NOMO-1 treated with DMSO at 0.1 percent for 48 hours (cell line): ENCODE results near the gene NUCKS1.

Experiments used
- DNase-seq: peaks from one replicate; lab custom pipeline; 2025; ENCODE audit not compliant: unreplicated experiment; lab: John Stamatoyannopoulos, UW

NUCKS1 gene

GRCh38 chr1:205772607-205773032 is 22.6 kb upstream of the NUCKS1 start:
- no peak for DNase-seq

DNA sequence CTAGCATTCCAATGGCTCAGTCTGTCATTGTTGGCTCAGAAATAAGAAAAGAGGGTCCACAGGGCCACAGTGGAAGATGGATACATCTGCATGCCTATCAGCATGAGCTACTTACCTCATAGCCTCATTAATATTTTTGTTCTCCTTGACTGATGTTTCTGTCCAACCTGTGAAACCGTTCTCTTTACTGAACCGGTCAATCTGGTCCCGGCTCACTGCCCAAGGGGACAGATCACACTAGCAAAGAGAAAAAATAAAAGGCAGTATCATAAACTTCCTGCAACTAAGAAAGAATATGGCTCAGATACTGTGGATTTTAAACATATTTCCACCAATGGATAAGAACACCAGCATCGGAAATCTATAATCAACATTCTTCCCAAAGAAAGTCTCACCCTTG is 20.6 kb upstream of the NUCKS1 start:
- DNase-seq = no peak

DNA sequence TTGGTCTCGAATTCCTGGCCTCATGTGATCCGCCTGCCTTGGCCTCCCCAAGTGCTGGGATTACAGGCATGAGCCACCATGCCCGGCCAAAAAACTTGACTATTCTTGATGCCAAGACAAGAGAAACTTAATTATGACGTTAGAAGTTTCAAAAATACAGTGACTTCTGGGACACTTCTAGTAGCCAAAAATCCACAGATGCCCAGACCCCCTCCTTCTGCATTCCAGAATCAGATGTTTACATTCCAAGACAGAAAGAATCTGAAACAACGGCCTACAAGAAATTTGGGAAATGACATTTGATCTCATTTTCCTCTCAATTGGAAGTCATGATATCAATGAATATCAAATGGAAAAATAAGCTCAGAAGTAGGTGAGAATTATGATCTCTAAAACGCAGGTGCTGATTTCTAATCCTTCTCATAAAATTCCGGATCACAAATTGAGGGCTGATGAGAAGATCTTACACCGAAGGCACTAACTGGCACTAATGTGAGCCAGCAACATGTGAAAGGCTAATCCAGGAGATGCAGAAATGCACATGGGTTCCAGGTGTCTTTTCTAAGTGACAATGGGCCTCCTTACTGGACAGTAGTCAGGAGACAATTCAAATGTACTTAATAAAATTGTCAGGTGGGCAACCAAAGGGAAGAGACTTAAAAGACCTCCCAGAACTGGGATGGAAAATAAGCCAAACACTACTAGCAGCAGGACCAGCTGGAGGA is 19.8 kb upstream of the NUCKS1 start:
- no peak for DNase-seq

- DNase-seq = no peak
These were observed 17.3 kb upstream of the NUCKS1 start for GRCh38 chr1:205767248-205767647.

- no peak for DNase-seq
These were observed 16.6 kb upstream of the NUCKS1 start for GRCh38 chr1:205766570-205766969.

GRCh38 chr1:205766038-205766437 is 16.1 kb upstream of the NUCKS1 start:
- DNase-seq = no peak

- no peak for DNase-seq
These were observed 14.6 kb upstream of the NUCKS1 start for GRCh38 chr1:205764578-205764977.

DNA sequence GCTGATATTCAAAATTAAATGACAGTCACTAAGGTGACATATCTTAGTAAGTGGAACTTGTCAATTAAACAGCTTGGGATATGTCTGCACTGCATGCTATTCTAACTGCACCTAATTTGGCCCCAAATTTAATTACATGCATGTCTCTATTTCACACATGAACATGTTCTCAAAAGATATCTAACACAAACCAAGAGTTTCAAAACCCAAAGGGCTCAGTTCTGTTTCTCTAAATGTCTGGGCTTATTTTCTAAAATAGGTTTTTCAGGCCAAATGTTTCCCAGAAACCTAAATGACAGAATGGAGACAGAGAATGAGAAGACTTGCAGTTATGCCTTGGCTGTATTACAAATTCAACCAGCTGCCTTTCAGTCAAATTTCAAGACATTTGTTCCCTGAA is 14.0 kb upstream of the NUCKS1 start:
- no peak for DNase-seq

- DNase-seq = no peak
These were observed 10.6 kb upstream of the NUCKS1 start for GRCh38 chr1:205760606-205761005.

DNA sequence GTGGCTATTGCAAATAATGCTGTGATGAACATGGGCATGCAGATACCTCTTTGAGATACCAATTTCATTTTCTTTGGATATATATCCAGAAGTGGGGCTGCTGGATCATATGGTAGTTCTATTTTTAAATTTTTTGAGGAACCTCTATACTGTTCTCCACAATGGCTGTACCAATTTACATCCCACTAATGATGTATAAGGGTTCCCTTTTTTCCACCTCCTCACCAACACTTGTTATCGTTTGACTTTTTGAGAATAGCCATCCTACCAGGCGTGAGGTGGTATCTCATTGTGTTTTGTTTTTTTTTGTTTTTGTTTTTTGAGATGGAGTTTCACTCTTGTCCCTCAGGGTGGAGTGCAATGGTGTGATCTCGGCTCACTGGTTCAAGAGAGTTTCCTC is 6.6 kb upstream of the NUCKS1 start:
- DNase-seq = no peak

DNA sequence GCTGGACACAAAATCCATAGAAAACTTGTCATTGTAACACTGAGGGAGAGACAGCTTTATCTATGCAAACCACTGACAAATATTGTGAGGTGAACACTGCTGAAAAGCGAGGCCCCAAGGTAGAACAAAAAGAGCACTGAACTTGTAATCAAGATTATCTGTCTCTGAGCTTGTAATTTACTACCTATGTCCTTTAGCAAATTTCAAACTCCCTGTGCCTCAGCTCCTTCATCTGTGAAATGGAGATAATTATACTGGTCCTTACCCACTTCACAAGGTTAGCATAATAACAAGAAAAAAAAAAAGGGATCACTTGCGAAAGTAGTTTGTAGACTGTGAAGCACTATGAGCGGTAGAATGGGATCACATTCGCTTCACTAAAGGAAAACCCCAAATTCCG is 4.9 kb upstream of the NUCKS1 start:
- no peak for DNase-seq

- DNase-seq = no peak
These were observed 1.2 kb upstream of the NUCKS1 start for GRCh38 chr1:205751036-205751651.

GRCh38 chr1:205749234-205750137 is 496 bp downstream of the NUCKS1 start:
- peak; percentile 91 for DNase-seq

DNA sequence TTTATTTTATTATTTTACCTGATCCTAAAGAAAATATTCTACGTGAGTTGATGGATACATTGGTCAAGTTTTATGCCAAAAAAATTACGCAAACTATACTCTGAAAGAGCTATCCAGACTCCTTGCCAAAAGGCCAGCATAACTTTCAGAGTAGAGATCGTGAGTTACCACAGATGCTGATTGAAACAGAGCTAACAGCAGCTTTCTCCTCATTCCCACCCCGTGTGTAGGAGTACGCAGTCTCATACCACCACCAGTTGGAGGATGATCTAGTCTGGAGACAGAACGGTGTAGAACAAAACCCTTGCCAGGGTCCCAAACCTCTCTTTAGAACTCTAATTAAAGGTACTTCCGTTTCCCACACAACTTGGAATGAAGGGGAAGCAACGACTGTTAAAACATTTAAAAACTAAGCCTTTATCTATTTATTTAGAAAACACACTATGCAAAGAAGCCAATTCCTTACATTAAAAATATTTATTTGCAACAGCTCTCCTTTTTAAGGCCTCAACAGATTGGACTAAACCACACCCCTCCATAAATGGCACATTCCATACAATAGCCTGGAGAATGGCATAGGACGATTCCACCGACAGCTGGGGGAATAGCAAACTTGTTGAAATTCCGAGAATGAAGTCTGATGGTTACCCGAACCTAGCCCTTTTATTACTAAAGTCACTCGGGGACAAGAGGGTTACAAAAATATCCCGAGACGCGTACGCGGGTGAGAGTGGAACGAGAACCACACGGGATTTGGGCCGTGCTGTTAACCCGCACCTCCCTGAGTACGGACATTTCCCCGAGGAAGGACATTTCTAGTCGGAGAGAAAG is 1.4 kb downstream of the NUCKS1 start:
- DNase-seq = peak; percentile 78

GRCh38 chr1:205746757-205747412 is 3.1 kb downstream of the NUCKS1 start:
- DNase-seq = no peak

DNA sequence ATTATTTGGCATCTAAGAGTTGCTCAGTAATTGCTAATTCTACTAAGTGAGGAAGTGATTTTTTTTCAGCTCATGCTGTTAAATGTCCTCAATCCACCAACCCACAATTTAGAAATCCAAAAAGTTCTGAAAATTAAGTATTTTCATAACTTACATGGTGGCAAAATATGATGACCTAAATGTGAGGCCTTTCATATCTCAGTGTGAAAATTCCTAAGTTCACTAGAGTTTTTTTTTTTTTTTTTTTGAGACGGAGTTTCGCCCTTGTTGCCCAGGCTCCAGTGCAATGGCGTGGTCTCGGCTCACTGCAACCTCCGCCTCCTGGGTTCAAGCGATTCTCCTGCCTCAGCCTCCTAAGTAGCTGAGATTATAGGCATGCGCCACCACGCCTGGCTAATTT is 5.6 kb downstream of the NUCKS1 start:
- DNase-seq = no peak

DNA sequence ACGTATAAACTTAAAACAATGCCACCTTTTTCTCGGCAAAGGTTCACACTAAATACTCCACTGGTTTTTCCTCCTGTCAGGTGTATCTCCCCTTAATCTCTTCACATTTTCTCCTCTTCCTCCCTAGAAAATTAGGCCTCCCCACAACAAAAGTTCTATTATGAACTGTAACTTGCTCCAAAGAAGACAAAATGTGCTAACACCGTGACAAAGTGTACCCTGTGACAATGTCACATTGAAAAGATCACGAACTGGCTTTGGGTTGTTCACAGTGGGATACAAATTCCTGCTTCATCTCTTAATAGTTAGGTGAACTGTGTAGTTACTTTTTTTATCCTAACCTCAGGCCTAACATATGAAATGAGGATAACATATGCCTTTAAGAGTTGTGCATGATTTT is 6.0 kb downstream of the NUCKS1 start:
- DNase-seq = no peak

DNA sequence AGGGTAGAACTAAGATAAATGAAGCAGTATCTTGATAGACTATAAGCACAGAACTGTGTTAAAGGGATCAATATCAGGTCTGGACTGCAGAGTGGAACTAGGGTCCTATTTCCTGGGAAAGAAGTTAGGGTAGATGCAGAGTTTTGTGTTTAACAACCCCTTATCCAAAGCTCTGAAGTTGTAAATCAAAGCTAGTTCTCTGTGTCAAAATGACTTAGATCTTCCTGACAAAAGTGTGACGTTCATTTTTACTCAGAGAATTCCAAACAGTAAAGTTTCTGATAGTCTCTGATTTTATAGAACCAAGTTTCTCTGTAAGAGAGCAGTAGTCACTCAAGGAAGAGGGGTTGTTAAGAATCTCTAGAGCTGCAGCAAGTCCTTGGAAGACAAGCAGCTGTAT is 8.3 kb downstream of the NUCKS1 start:
- no peak for DNase-seq

GRCh38 chr1:205739348-205740160 is 10.4 kb downstream of the NUCKS1 start:
- DNase-seq = no peak

- no peak for DNase-seq
These were observed 14.8 kb downstream of the NUCKS1 start for GRCh38 chr1:205735218-205735617.
